Activated B cell treated with CpG ODN at 0.5 μM for 24 hours (primary cell): ENCODE measurements around the gene NAA11. TPM values are rescaled to one million over a fixed set of nuclear protein-coding genes. Genes with fewer than 3 reads are reported as not detected.
"Not testable (repeated sequence)": the region's sequence is repeated elsewhere in the genome, so short reads cannot be mapped to it uniquely, and the experiment has no call there.

ENCODE experiments used
- ATAC-seq: fragments of 200-7000 bp; cut with Tn5 transposase; one replicate; pipeline ENCODE4 v1.10.0; 2021; ENCODE audit warnings: low read depth, mild to moderate bottlenecking, moderate library complexity
- CTCF ChIA-PET: fragments of 350-600 bp; sonication (Branson Sonifier 250); formaldehyde crosslinking; loops from one replicate; lab custom pipeline; 2021; ENCODE audit warnings: antibody characterized with exemption; lab: Charles Lee
- POLR2A ChIA-PET: fragments of 350-600 bp; sonication (Branson Sonifier 250); formaldehyde crosslinking; loops from one replicate; lab custom pipeline; 2021; ENCODE audit warnings: antibody characterized with exemption; lab: Charles Lee
- DNase-seq: peaks from one replicate; pipeline ENCODE4 v3.0.0; 2022
- H3K27ac Mint-ChIP-seq: one replicate; pipeline ENCODE4 v1.8.0; 2020; ENCODE audit warnings: mixed read lengths
- H3K27me3 Mint-ChIP-seq: one replicate; pipeline ENCODE4 v1.8.0; 2021; ENCODE audit warnings: mixed read lengths
- H3K36me3 Mint-ChIP-seq: one replicate; pipeline ENCODE4 v1.8.0; 2021; ENCODE audit warnings: low read depth, mixed read lengths
- H3K4me1 Mint-ChIP-seq: one replicate; pipeline ENCODE4 v1.8.0; 2021; ENCODE audit warnings: mixed read lengths
- H3K4me3 Mint-ChIP-seq: one replicate; pipeline ENCODE4 v1.8.0; 2020; ENCODE audit warnings: mild to moderate bottlenecking, mixed read lengths
- H3K9me3 Mint-ChIP-seq: one replicate; pipeline ENCODE4 v1.8.0; 2020; ENCODE audit warnings: mixed read lengths
- intact Hi-C: fragments of 100-400 bp; cut with micrococcal nuclease; formaldehyde crosslinking; loops from one replicate; pipeline ENCODE4 v1.15.1; 2024
- total RNA-seq: library from RNA; stranded (reverse); gene quantifications from 2 replicates; pipeline ENCODE4 v1.2.3, GENCODE V29; 2022
- TF ChIP-seq, protein P1 (sequence below): fragments of 200-600 bp; IDR thresholded peaks from one replicate; pipeline ENCODE4 v1.8.0; 2022; ENCODE audit warnings: antibody characterized with exemption, mild to moderate bottlenecking

NAA11 gene
- total RNA-seq, 1 donor from 2014 or later = not detected

DNA sequence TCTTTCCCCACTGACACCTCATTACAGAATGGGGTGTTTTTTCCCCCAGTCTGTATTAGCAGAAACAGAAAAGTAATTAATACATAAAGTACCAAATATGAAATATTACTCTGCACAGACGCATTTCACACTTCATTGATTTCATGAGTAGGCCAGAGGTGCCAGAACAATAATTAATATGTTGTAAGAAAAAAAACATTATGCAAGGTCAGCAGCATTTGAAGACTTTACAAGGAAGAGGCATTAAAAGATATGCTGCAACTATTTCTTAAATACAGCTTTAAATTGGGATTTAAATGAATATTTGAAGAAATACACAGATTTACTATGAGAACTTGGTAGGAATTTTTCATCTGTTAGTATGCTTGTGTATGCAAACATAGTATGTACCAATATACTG is 37.7 kb downstream of the NAA11 start:
- no peaks in the 10 kb centered on the region for H3K9me3 Mint-ChIP-seq
- no peaks in the 10 kb centered on the region for H3K4me1 Mint-ChIP-seq
- ATAC-seq = no peak
- intact Hi-C loops = no loop called here
- CTCF ChIA-PET = no interaction called here
- no peaks in the 10 kb centered on the region for H3K27me3 Mint-ChIP-seq
- no peaks in the 10 kb centered on the region for H3K36me3 Mint-ChIP-seq
- POLR2A ChIA-PET = no interaction called here
- H3K27ac Mint-ChIP-seq = no peak overlapping the region
- no peak for DNase-seq
- H3K4me3 Mint-ChIP-seq = no peak overlapping the region
- TF ChIP-seq, protein P1, sequence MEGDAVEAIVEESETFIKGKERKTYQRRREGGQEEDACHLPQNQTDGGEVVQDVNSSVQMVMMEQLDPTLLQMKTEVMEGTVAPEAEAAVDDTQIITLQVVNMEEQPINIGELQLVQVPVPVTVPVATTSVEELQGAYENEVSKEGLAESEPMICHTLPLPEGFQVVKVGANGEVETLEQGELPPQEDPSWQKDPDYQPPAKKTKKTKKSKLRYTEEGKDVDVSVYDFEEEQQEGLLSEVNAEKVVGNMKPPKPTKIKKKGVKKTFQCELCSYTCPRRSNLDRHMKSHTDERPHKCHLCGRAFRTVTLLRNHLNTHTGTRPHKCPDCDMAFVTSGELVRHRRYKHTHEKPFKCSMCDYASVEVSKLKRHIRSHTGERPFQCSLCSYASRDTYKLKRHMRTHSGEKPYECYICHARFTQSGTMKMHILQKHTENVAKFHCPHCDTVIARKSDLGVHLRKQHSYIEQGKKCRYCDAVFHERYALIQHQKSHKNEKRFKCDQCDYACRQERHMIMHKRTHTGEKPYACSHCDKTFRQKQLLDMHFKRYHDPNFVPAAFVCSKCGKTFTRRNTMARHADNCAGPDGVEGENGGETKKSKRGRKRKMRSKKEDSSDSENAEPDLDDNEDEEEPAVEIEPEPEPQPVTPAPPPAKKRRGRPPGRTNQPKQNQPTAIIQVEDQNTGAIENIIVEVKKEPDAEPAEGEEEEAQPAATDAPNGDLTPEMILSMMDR = no peak

GRCh38 chr4:79287718-79288117 is 38.1 kb downstream of the NAA11 start:
- Mint-ChIP-seq H3K4me1 (no peaks in the 10 kb centered on the region), H3K4me3 (no peak overlapping the region), H3K36me3 (no peaks in the 10 kb centered on the region), H3K27me3 (no peaks in the 10 kb centered on the region), H3K9me3 (no peaks in the 10 kb centered on the region), H3K27ac (no peak overlapping the region)
- CTCF ChIA-PET = no interaction called here
- intact Hi-C loops = no loop called here
- DNase-seq = no peak
- TF ChIP-seq, protein P1 = no peak
- no peak for ATAC-seq
- POLR2A ChIA-PET = no interaction called here

- TF ChIP-seq, protein P1 = no peak
- ChIA-PET CTCF (no interaction called here), POLR2A (no interaction called here)
- H3K4me3 Mint-ChIP-seq = no peak overlapping the region
- H3K27ac Mint-ChIP-seq = no peak overlapping the region
- intact Hi-C loops = no loop called here
- H3K9me3 Mint-ChIP-seq = no peaks in the 10 kb centered on the region
- ATAC-seq (no peak), DNase-seq (no peak)
- no peaks in the 10 kb centered on the region for H3K36me3 Mint-ChIP-seq
- no peaks in the 10 kb centered on the region for H3K27me3 Mint-ChIP-seq
- no peaks in the 10 kb centered on the region for H3K4me1 Mint-ChIP-seq
These were observed 38.8 kb downstream of the NAA11 start for GRCh38 chr4:79287076-79287475.

DNA sequence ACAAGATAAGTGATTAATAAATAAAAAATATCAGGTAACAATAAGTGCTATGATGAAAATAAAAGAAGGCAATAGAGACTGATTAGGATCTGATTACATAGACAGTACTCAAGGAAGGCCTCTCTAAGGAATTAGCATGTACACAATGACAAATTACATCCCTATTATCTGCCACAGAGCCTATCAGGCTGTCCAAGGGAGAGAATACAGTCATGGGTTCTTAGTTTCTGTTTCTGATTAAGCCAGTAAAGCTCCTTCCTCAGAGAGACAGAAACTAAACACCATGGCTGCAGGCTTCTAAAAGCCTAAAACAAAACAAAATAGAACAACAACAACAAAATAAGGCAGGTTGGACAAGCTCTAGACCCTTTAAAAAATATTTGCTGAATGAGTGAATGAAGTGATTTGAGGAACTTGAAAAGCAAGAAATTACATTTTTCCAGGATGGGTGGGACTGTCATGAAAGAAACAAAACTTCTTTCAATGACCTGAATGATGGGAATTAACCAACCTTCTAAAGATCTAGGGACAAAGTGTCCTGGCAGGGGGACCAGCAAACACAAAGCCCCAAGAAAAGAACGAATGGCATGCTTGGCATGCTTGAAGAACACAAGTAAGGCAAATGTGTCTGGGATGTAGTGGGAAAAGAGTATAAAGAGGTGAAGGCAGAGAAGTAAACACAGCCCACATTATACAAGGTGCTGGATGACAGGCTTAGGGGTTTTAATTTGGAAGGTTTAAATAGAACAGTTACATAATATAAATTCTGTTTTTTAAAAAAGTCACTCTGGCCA is 44.1 kb downstream of the NAA11 start:
- Mint-ChIP-seq H3K27me3 (no peaks in the 10 kb centered on the region), H3K4me3 (no peak overlapping the region), H3K9me3 (no peaks in the 10 kb centered on the region), H3K4me1 (no peaks in the 10 kb centered on the region), H3K27ac (no peak overlapping the region), H3K36me3 (no peaks in the 10 kb centered on the region)
- TF ChIP-seq, protein P1 = no peak
- intact Hi-C loops = no loop called here
- CTCF ChIA-PET = no interaction called here
- no peak for DNase-seq
- POLR2A ChIA-PET = no interaction called here
- no peak for ATAC-seq

- ATAC-seq, H3K4me3 Mint-ChIP-seq, H3K27me3 Mint-ChIP-seq, H3K4me1 Mint-ChIP-seq, H3K9me3 Mint-ChIP-seq, CTCF ChIA-PET, H3K27ac Mint-ChIP-seq, H3K36me3 Mint-ChIP-seq, DNase-seq, POLR2A ChIA-PET, intact Hi-C loops: not testable (repeated sequence)
These were observed 48.4 kb downstream of the NAA11 start for GRCh38 chr4:79277467-79277866.

GRCh38 chr4:79273915-79274314 is 51.9 kb downstream of the NAA11 start:
- ATAC-seq (no peak), DNase-seq (no peak)
- Mint-ChIP-seq H3K4me1 (no peaks in the 10 kb centered on the region), H3K27ac (no peak overlapping the region), H3K9me3 (no peaks in the 10 kb centered on the region), H3K36me3 (no peaks in the 10 kb centered on the region), H3K27me3 (no peaks in the 10 kb centered on the region), H3K4me3 (no peak overlapping the region)
- ChIA-PET CTCF (no interaction called here), POLR2A (no interaction called here)
- TF ChIP-seq, protein P1 = no peak
- intact Hi-C loops = no loop called here
